Measurements from ENCODE around the gene LRRC8B. TPM values are rescaled to one million over a fixed set of nuclear protein-coding genes. Genes with fewer than 3 reads are reported as not detected.

LRRC8B gene
- total and polyA plus RNA-seq, 9 donors: 1.2 to 9.3 (median 6.8) TPM

- Histone ChIP-seq H3K27me3 (no peaks in the 10 kb centered on the region), H3K4me1 (ENCODE audit: insufficient read depth) (no peaks in the 10 kb centered on the region), H3K9me3 (no peaks in the 10 kb centered on the region), H3K36me3 (no peaks in the 10 kb centered on the region), H3K4me3 (no peak overlapping the region), H3K27ac (no peak overlapping the region)
- intact Hi-C loops (cut with DNase I): no loop called here
- TF ChIP-seq EP300 (IDR thresholded peaks at IDR 0.05): no peak
- TF ChIP-seq CTCF (IDR thresholded peaks at IDR 0.05): no peak
- TF ChIP-seq POLR2A (IDR thresholded peaks at IDR 0.05): no peak
- WGBS, 3 donors: 87 to 98% (median 96%) methylated on average over 3 of the region's 3 CpGs
- no peak for DNase-seq
Measured at GRCh38 chr1:89531480-89532139, 7.0 kb downstream of the LRRC8B start.

GRCh38 chr1:89532228-89532627, 7.6 kb downstream of the LRRC8B start:
- intact Hi-C loops (cut with DNase I): no loop called here
- Histone ChIP-seq H3K9me3 (no peaks in the 10 kb centered on the region), H3K4me3 (no peak overlapping the region), H3K27me3 (no peaks in the 10 kb centered on the region), H3K36me3 (no peaks in the 10 kb centered on the region), H3K27ac (no peak overlapping the region), H3K4me1 (ENCODE audit: insufficient read depth) (no peaks in the 10 kb centered on the region)
- DNase-seq: no peak
- 86% methylated on average over 4 of the region's 4 CpGs for WGBS, 3 donors
- TF ChIP-seq CTCF (IDR thresholded peaks at IDR 0.05) (no peak), EP300 (IDR thresholded peaks at IDR 0.05) (no peak), POLR2A (IDR thresholded peaks at IDR 0.05) (no peak)

GRCh38 chr1:89532866-89533265, 8.2 kb downstream of the LRRC8B start:
- Histone ChIP-seq H3K4me1 (ENCODE audit: insufficient read depth) (no peaks in the 10 kb centered on the region), H3K4me3 (no peak overlapping the region), H3K9me3 (no peaks in the 10 kb centered on the region), H3K27ac (no peak overlapping the region), H3K27me3 (no peaks in the 10 kb centered on the region), H3K36me3 (no peaks in the 10 kb centered on the region)
- DNase-seq: no peak
- TF ChIP-seq POLR2A (IDR thresholded peaks at IDR 0.05): no peak
- TF ChIP-seq CTCF (IDR thresholded peaks at IDR 0.05): no peak
- no peak for TF ChIP-seq EP300 (IDR thresholded peaks at IDR 0.05)
- WGBS, 3 donors: 67 to 93% (median 86%) methylated on average over 1 of the region's 1 CpG
- intact Hi-C loops (cut with DNase I): no loop called here

- Histone ChIP-seq H3K4me3 (no peak overlapping the region), H3K27ac (no peak overlapping the region), H3K36me3 (no peaks in the 10 kb centered on the region), H3K4me1 (ENCODE audit: insufficient read depth) (no peaks in the 10 kb centered on the region), H3K27me3 (no peaks in the 10 kb centered on the region), H3K9me3 (no peaks in the 10 kb centered on the region)
- 97 to 100% (median 98%) methylated on average over 2 of the region's 2 CpGs for WGBS, 3 donors
- no peak for TF ChIP-seq CTCF (IDR thresholded peaks at IDR 0.05)
- no peak for DNase-seq
- intact Hi-C loops (cut with DNase I): no loop called here
Measured at GRCh38 chr1:89535537-89535936, 10.9 kb downstream of the LRRC8B start.

All from ovary (tissue), 9 donors.